ENCODE data around the gene SLC33A1.
"Not testable (repeated sequence)": the region's sequence is repeated elsewhere in the genome, so short reads cannot be mapped to it uniquely, and the experiment has no call there.

Gene SLC33A1

GRCh38 chr3:155876503-155876902 is 22.3 kb upstream of the SLC33A1 start:
- no peaks in the 10 kb centered on the region for H3K36me3 ChIP-seq (ENCODE audit: control insufficient read depth, insufficient read depth, low read length, severe bottlenecking)
- H3K9me3 ChIP-seq (ENCODE audit: control insufficient read depth, low read length): no peaks in the 10 kb centered on the region
- no peaks in the 10 kb centered on the region for H3K27me3 ChIP-seq (replicated peaks; ENCODE audit: control insufficient read depth, insufficient read depth, low read length)
- H3K4me3 ChIP-seq (ENCODE audit: low read length): no peak overlapping the region
- DNase-seq (ENCODE audit: low read depth): no peak
- no peak overlapping the region for H3K9ac ChIP-seq (ENCODE audit: low read length)
- H3K4me1 ChIP-seq (ENCODE audit: control insufficient read depth, insufficient read depth, low read length): peaks cover 10% of the 10 kb centered on the region

DNA sequence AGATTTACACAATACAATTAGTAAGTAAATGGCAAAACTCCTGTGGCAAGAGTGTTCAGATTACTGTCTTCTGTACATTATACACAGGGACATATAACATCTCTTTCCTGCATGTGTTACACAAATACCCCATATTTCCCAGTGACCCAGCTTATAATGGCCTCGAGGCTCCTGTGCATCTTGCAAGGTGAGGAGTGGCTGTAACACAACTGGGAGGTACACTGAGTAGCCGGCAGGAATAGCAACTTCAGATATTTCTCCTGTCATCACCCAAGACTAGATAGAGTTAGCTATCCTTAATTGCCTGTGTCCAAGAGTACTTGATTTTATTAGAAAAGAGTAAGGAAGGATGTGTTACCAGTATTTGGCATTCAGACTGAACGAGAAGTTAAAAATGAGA is 21.8 kb upstream of the SLC33A1 start:
- Histone ChIP-seq H3K36me3 (ENCODE audit: control insufficient read depth, insufficient read depth, low read length, severe bottlenecking) (no peaks in the 10 kb centered on the region), H3K9ac (ENCODE audit: low read length) (no peak overlapping the region), H3K9me3 (ENCODE audit: control insufficient read depth, low read length) (no peaks in the 10 kb centered on the region), H3K4me1 (ENCODE audit: control insufficient read depth, insufficient read depth, low read length) (peaks cover 10% of the 10 kb centered on the region), H3K27me3 (replicated peaks; ENCODE audit: control insufficient read depth, insufficient read depth, low read length) (no peaks in the 10 kb centered on the region), H3K4me3 (ENCODE audit: low read length) (no peak overlapping the region)
- DNase-seq (ENCODE audit: low read depth): no peak

- peak; percentile 22 for DNase-seq (ENCODE audit: low read depth)
- Histone ChIP-seq H3K36me3 (ENCODE audit: control insufficient read depth, insufficient read depth, low read length, severe bottlenecking) (no peaks in the 10 kb centered on the region), H3K9ac (ENCODE audit: low read length) (no peak overlapping the region), H3K4me1 (ENCODE audit: control insufficient read depth, insufficient read depth, low read length) (peaks cover 16% of the 10 kb centered on the region), H3K4me3 (ENCODE audit: low read length) (peak overlapping the region; percentile 89), H3K9me3 (ENCODE audit: control insufficient read depth, low read length) (no peaks in the 10 kb centered on the region), H3K27me3 (replicated peaks; ENCODE audit: control insufficient read depth, insufficient read depth, low read length) (no peaks in the 10 kb centered on the region)
These were observed 18.8 kb upstream of the SLC33A1 start for GRCh38 chr3:155872904-155873646.

DNA sequence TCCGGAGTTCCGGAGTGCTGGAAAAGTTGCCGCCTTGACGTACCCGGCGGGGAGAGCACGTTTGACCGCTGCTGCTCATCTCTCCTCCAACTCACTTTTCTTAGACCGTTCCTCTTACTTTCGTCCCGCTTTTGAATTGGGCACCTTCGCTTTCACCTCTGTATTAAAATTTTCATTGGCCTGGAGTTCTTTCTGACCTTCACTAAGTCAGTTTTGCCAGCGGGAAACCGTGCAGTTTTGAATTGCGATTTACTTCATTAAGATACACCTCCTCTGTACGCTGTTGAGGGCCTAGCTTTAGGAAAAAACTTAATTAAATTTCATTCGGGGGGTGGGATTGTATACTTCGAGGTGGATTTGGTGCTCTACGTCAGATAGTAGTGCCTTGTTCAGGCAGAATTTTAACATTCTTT is 17.5 kb upstream of the SLC33A1 start:
- DNase-seq (ENCODE audit: low read depth): no peak
- H3K9ac ChIP-seq (ENCODE audit: low read length): peak overlapping the region; percentile 93
- peak overlapping the region; percentile 89 for H3K4me3 ChIP-seq (ENCODE audit: low read length)
- H3K36me3 ChIP-seq (ENCODE audit: control insufficient read depth, insufficient read depth, low read length, severe bottlenecking): no peaks in the 10 kb centered on the region
- no peaks in the 10 kb centered on the region for H3K9me3 ChIP-seq (ENCODE audit: control insufficient read depth, low read length)
- peaks cover 16% of the 10 kb centered on the region for H3K4me1 ChIP-seq (ENCODE audit: control insufficient read depth, insufficient read depth, low read length)
- H3K27me3 ChIP-seq (replicated peaks; ENCODE audit: control insufficient read depth, insufficient read depth, low read length): no peaks in the 10 kb centered on the region

- H3K9me3 ChIP-seq (ENCODE audit: control insufficient read depth, low read length): no peaks in the 10 kb centered on the region
- H3K4me1 ChIP-seq (ENCODE audit: control insufficient read depth, insufficient read depth, low read length): peaks cover 16% of the 10 kb centered on the region
- peak overlapping the region; percentile 89 for H3K4me3 ChIP-seq (ENCODE audit: low read length)
- peak; percentile 76 for DNase-seq (ENCODE audit: low read depth)
- peak overlapping the region; percentile 93 for H3K9ac ChIP-seq (ENCODE audit: low read length)
- H3K36me3 ChIP-seq (ENCODE audit: control insufficient read depth, insufficient read depth, low read length, severe bottlenecking): no peaks in the 10 kb centered on the region
- H3K27me3 ChIP-seq (replicated peaks; ENCODE audit: control insufficient read depth, insufficient read depth, low read length): no peaks in the 10 kb centered on the region
These were observed 16.9 kb upstream of the SLC33A1 start for GRCh38 chr3:155870945-155871745.

- Histone ChIP-seq H3K36me3 (ENCODE audit: control insufficient read depth, insufficient read depth, low read length, severe bottlenecking) (no peaks in the 10 kb centered on the region), H3K27me3 (replicated peaks; ENCODE audit: control insufficient read depth, insufficient read depth, low read length) (no peaks in the 10 kb centered on the region), H3K9me3 (ENCODE audit: control insufficient read depth, low read length) (no peaks in the 10 kb centered on the region), H3K4me1 (ENCODE audit: control insufficient read depth, insufficient read depth, low read length) (peaks cover 16% of the 10 kb centered on the region), H3K9ac (ENCODE audit: low read length) (peak within 1 kb of the TSS; percentile 93), H3K4me3 (ENCODE audit: low read length) (peak within 1 kb of the TSS; percentile 89)
- DNase-seq (ENCODE audit: low read depth): peak; percentile 98
These were observed 16.1 kb upstream of the SLC33A1 start, which contains the start of gene GMPS for GRCh38 chr3:155870133-155870944. Gene GMPS, plus strand, starts transcription at chr3:155870650. Its CDS starts 221 bp downstream, at chr3:155870871.

DNA sequence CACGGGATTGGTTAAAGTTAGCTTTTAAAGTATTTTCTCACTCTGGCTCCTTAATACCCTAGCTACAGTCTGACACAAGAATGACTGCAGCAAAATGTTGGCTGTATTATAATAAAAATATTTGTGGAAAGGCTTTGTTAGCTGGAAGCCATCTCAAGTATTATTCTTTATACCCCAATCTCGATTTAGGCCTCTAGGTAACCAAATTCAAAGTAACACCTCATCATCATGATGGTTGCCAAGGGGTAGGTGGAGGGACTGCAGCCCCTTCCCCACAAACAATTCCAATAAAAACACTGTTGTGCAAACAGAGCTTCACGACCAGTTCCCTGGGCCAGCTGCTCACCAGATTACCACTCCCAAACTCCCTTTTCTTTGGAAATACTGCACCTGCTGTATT is 15.5 kb upstream of the SLC33A1 start:
- H3K4me1 ChIP-seq (ENCODE audit: control insufficient read depth, insufficient read depth, low read length): peaks cover 16% of the 10 kb centered on the region
- H3K4me3 ChIP-seq (ENCODE audit: low read length): peak overlapping the region; percentile 88

GRCh38 chr3:155863072-155863784 is 9.0 kb upstream of the SLC33A1 start:
- H3K36me3 ChIP-seq (ENCODE audit: control insufficient read depth, insufficient read depth, low read length, severe bottlenecking): no peaks in the 10 kb centered on the region
- H3K9ac ChIP-seq (ENCODE audit: low read length): no peak overlapping the region
- H3K9me3 ChIP-seq (ENCODE audit: control insufficient read depth, low read length): no peaks in the 10 kb centered on the region
- H3K27me3 ChIP-seq (replicated peaks; ENCODE audit: control insufficient read depth, insufficient read depth, low read length): no peaks in the 10 kb centered on the region
- no peaks in the 10 kb centered on the region for H3K4me1 ChIP-seq (ENCODE audit: control insufficient read depth, insufficient read depth, low read length)
- DNase-seq (ENCODE audit: low read depth): no peak
- no peak overlapping the region for H3K4me3 ChIP-seq (ENCODE audit: low read length)

More for the DNA sequence above, 15.5 kb upstream of the SLC33A1 start:
- Histone ChIP-seq H3K36me3 (ENCODE audit: control insufficient read depth, insufficient read depth, low read length, severe bottlenecking) (no peaks in the 10 kb centered on the region), H3K9me3 (ENCODE audit: control insufficient read depth, low read length) (no peaks in the 10 kb centered on the region), H3K9ac (ENCODE audit: low read length) (peak overlapping the region; percentile 90), H3K27me3 (replicated peaks; ENCODE audit: control insufficient read depth, insufficient read depth, low read length) (no peaks in the 10 kb centered on the region)
- no peak for DNase-seq (ENCODE audit: low read depth)

DNA sequence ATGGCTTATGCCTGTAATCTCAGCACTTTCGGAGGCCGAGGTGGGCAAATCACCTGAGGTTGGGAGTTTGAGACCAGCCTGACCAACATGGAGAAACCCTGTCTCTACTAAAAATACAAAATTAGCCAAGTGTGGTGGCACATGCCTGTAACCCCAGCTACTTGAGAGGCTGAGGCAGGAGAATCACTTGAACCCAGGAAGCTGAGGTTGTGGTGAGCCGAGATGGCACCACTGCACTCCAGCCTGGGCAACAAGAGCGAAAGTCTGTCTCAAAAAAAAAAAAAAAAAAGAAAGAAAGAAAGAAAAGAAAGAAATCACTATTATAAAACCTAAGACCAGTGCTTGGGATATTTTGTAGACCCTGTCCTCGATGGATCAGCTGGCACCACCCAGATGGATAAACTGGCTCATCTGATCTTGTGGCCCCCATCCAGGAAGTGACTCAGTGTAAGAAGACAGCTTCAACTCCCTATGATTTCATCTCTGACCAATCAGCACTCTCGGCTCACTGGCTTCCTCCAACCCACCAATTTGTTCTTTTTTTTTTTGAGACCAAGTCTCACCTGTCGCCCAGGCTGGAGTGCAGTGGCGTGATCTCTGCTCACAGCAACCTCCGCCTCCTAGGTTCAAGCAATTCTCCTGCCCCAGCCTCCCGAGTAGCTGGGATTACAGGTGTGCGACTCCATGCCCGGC is 8.2 kb upstream of the SLC33A1 start:
- H3K4me1 ChIP-seq (ENCODE audit: control insufficient read depth, insufficient read depth, low read length); H3K4me3 ChIP-seq (ENCODE audit: low read length); H3K9ac ChIP-seq (ENCODE audit: low read length); H3K27me3 ChIP-seq (replicated peaks; ENCODE audit: control insufficient read depth, insufficient read depth, low read length); H3K9me3 ChIP-seq (ENCODE audit: control insufficient read depth, low read length); H3K36me3 ChIP-seq (ENCODE audit: control insufficient read depth, insufficient read depth, low read length, severe bottlenecking): not testable (repeated sequence)
- DNase-seq (ENCODE audit: low read depth): peak; percentile 25

DNA sequence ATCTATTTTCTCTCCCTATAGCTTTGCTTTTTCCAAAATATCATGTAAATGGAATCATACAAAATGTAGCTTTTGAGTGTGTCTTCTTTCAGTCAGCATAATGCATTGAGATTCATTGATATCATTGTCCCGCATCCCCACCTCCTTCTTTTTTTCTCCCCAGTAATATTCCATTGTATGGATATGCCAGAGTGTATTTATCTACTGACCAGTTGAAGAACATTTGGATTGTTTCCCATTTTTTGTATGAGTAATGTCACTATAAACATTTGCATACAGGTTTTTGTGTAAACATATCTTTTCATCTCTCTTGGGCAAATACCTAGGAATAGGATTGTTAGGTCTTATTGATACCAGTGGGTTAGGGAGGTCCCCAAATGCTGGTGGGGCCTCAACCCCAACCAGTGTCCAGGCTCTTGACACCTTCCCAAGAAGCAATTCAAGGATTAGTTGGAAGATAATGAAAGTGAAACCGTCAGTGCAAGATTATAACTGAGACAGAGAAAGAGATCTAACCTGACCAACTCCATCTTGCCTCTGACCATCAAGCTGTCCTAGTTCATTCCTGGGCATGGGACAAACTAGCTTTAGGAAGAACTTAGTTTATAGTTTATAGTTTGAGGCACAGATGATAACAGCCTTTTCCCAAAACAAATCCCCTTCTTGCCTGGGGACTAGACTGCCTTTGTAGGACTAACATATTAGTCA is 7.4 kb upstream of the SLC33A1 start:
- no peaks in the 10 kb centered on the region for H3K36me3 ChIP-seq (ENCODE audit: control insufficient read depth, insufficient read depth, low read length, severe bottlenecking)
- H3K9ac ChIP-seq (ENCODE audit: low read length): no peak overlapping the region
- no peak overlapping the region for H3K4me3 ChIP-seq (ENCODE audit: low read length)
- H3K27me3 ChIP-seq (replicated peaks; ENCODE audit: control insufficient read depth, insufficient read depth, low read length): no peaks in the 10 kb centered on the region
- no peaks in the 10 kb centered on the region for H3K9me3 ChIP-seq (ENCODE audit: control insufficient read depth, low read length)
- H3K4me1 ChIP-seq (ENCODE audit: control insufficient read depth, insufficient read depth, low read length): no peaks in the 10 kb centered on the region
- DNase-seq (ENCODE audit: low read depth): no peak

All from adipocyte (in vitro differentiated cells).